Measurements from ENCODE around the gene JAM3.
A peak's percentile ranks its signal among the peaks of the same experiment; 100 is the strongest.

- TF ChIP-seq CTCF (IDR thresholded peaks at IDR 0.05) (no peak), POLR2AphosphoS5 (IDR thresholded peaks at IDR 0.05; ENCODE audit: low read depth, low read length) (no peak), REST (IDR thresholded peaks at IDR 0.05; ENCODE audit: insufficient read depth in 1 of 2, low read depth in 2 of 2, low read length in 1 of 2) (0 out of 4 replicates have a peak, but pooled peaks of 1 of the 2 experiments have one; percentile 30), SIN3A (IDR thresholded peaks at IDR 0.05; ENCODE audit: borderline replicate concordance, insufficient read depth, low read depth, low read length) (no peak), TCF7L2 (IDR thresholded peaks at IDR 0.05; ENCODE audit: low read depth, low read length) (no peak)
These were observed 22.9 kb upstream of the JAM3 start for GRCh38 chr11:134045799-134046635.
